ENCODE results near the gene SMYD3. TPM values are rescaled to one million over a fixed set of nuclear protein-coding genes. Genes with fewer than 3 reads are reported as not detected.

The SMYD3 gene
- total and polyA plus RNA-seq, 2 of the 13 experiments (the other 11 are each of a cell fraction or from before 2014, with no cell fraction given) = 27.7 to 35.8 TPM

DNA sequence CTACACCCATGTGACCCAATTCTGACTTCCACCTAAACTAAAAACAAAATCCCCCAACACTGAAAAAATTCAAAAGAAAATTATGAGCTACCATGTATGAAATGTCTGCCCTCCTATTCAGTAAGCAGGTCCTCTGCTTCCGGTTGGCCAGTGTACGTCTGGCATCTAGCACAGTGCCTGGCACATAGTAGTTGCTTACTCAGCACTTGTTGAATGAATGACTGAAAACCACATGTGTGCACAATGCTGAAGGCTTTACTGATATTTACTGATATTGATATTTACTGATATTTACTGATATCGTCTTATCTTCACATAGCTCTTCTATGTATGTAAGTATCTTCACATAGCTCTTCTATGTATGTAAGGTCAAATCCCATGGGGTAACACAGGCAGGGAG lies 642.2 kb downstream of the SMYD3 start:
- no peak overlapping the region for H3K27ac ChIP-seq (ENCODE audit: extremely low read length, insufficient read depth, low read length)
- no peaks in the 10 kb centered on the region for H4K20me1 ChIP-seq (ENCODE audit: insufficient read depth, low read length)
- in situ Hi-C loops (cut with HindIII; ENCODE audit: extremely low pct_ligation_motif_present, low pct_unique_long_range_greater_than_20kb) = no loop called here
- POLR2A ChIA-PET = no interaction called here
- ATAC-seq (no peak), FAIRE-seq (no peak), DNase-seq (ENCODE audit: low spot score) (no peak)
- H3K79me2 ChIP-seq (ENCODE audit: insufficient read depth, low read length) = no peaks in the 10 kb centered on the region
- TF ChIP-seq EP300 (IDR thresholded peaks at IDR 0.05; ENCODE audit: low read depth in 2 of 2, low read length in 2 of 2) = no peak
- no peak for TF ChIP-seq EP300 (CRISPR knock-in tag; IDR thresholded peaks at IDR 0.05; ENCODE audit: borderline replicate concordance)
- TF ChIP-seq RBAK (CRISPR knock-in tag; IDR thresholded peaks at IDR 0.05) = no peak
- TF ChIP-seq MAFK (conservative IDR thresholded peaks at IDR 0.05 in 1 of 2, IDR thresholded peaks at IDR 0.05 in 1 of 2; ENCODE audit: low read length in 2 of 2) = peak; percentile 74 to 91
- TF ChIP-seq FOXA3 (CRISPR knock-in tag; IDR thresholded peaks at IDR 0.05) = no peak
- no peak for TF ChIP-seq HOXA5 (CRISPR knock-in tag; IDR thresholded peaks at IDR 0.05)
- no peak for TF ChIP-seq CBX2 (IDR thresholded peaks at IDR 0.05; ENCODE audit: low read depth, low read length)
- no peak for TF ChIP-seq CBX2 (CRISPR knock-in tag; IDR thresholded peaks at IDR 0.05; ENCODE audit: low read depth)
- no peak for TF ChIP-seq TMF1 (CRISPR knock-in tag; IDR thresholded peaks at IDR 0.05; ENCODE audit: low read depth)
- TF ChIP-seq HNRNPL (IDR thresholded peaks at IDR 0.05; ENCODE audit: low read depth, low read length) = no peak
- TF ChIP-seq ATM (IDR thresholded peaks at IDR 0.05; ENCODE audit: borderline replicate concordance) = no peak
- no peak for TF ChIP-seq MED13 (CRISPR knock-in tag; IDR thresholded peaks at IDR 0.05)
- TF ChIP-seq MAFF (IDR thresholded peaks at IDR 0.05; ENCODE audit: low read depth, low read length) = peak; percentile 83
- no peak for TF ChIP-seq SP140L (CRISPR knock-in tag; IDR thresholded peaks at IDR 0.05; ENCODE audit: borderline replicate concordance)
- no peaks in the 10 kb centered on the region for H3K9me3 ChIP-seq (ENCODE audit: low read length)
- no peak overlapping the region for H3K4me2 ChIP-seq (ENCODE audit: low read depth, low read length)
- peaks cover 12% of the 10 kb centered on the region for H3K4me1 ChIP-seq (ENCODE audit: insufficient read depth, low read length)
- CTCF ChIA-PET (ENCODE audit: low intra/inter-chr PET ratio, low total read pairs) = no interaction called here
- intact Hi-C loops (cut with micrococcal nuclease; ENCODE audit: unreplicated experiment) = no loop called here
- no peak overlapping the region for H3K9ac ChIP-seq (ENCODE audit: insufficient read depth, low read depth, low read length)
- H3K4me3 ChIP-seq (replicated peaks in 1 of 3; ENCODE audit: insufficient read depth in 1 of 3, low read depth in 2 of 3, low read length in 3 of 3) = no peak overlapping the region
- no peaks in the 10 kb centered on the region for H3K27me3 ChIP-seq (ENCODE audit: control insufficient read depth in 1 of 2, insufficient read depth in 2 of 2, low read length in 2 of 2)
- WGBS (ENCODE audit: low lambda C conversion rate) = 100% methylated on average over 3 of the region's 3 CpGs
- H2AFZ ChIP-seq (ENCODE audit: low read length) = no peak overlapping the region
- no TSS peak for BruUV-seq (replicated peaks)
- no peaks in the 10 kb centered on the region; a peak in 1 of 5 replicates for H3K36me3 ChIP-seq (replicated peaks in 1 of 2; ENCODE audit: control insufficient read depth in 1 of 2, insufficient read depth in 2 of 2, low read length in 2 of 2)
